IPS DF 19.7 (cell line): ENCODE measurements around the gene LSP1.
"Not testable (repeated sequence)": the region's sequence is repeated elsewhere in the genome, so short reads cannot be mapped to it uniquely, and the experiment has no call there.

Experiments used
- DNase-seq: peaks from one replicate; pipeline ENCODE4 v3.0.0-alpha.2; 2013; ENCODE audit warnings: low read depth, low spot score

Gene LSP1

GRCh38 chr11:1864831-1865665, 12.2 kb downstream of the LSP1 start:
- DNase-seq: no peak

GRCh38 chr11:1866226-1866625, 13.3 kb downstream of the LSP1 start:
- DNase-seq: no peak

DNA sequence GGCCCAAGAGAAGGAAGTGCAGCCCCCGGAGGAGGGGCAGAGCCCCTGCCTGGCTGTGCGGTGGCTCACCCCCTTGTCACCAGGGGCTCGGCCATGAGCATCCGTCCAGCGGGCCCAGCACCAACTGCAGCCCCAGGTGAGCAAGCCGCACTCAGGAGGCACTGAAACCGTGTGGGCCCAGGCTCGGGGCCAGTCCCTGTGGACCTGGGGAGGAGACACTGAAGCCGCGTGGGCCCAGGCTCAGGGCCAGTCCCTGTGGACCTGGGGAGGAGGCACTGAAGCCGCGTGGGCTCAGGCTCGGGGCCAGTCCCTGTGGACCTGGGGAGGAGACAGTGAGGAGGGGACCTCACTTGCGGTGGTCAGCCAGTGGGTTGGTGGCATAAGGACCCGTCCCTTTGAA, 13.9 kb downstream of the LSP1 start:
- DNase-seq: no peak

DNA sequence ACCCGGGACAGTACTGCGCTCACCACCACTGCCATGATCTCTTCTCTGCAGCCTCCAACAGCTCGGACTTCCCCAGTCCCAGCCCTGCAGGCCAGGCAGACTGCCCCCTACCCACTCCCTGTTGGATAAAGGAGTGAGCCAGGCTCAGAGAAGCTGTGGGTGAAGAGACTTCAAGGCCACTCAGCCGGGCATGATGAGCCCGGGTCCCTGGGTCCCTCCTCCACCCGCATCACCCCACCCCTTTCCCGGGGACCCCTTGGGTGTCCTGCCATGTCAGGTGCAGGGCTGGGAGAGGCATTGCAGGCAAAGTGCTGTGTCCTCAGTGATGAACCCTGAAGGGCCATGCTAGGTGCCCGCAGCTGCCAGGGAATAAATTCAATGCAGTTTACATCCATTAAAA, 14.5 kb downstream of the LSP1 start:
- no peak for DNase-seq

GRCh38 chr11:1868056-1868635, 15.3 kb downstream of the LSP1 start:
- no peak for DNase-seq

DNA sequence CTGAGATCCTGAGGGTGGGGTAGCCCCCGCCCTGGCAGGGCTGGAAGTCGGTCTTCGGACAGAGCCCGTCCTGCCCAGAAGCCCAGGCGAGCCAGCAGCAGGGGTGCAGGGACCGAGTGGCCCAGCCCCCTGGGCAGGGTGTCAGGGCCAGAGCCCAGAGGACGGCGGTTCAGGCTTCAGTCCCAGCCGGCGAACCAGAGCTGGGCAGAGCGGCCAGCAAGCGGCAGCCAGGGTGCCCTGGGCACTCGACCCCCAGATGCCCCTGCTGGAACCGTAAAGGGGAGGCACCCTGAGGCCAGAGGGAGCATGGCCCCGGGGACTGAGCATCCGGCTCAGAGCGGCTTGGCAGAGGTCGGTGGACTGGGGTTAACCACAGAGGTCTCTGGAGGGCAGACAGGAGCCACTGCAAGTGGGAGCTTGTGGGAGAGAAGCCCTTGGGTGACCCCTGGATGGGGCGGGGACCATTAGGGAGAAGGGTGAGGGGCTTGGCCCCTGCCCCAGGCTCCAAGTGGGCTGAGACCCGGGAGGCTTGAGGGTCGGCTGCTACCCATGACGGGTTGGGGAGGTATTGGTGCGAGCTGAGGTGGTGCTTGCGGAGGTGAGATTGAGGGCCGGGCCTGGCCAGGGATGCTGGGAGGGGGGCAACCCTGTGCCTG, 15.9 kb downstream of the LSP1 start:
- DNase-seq: no peak

GRCh38 chr11:1869427-1870325, 16.8 kb downstream of the LSP1 start:
- DNase-seq: no peak

- no peak for DNase-seq
Observed at GRCh38 chr11:1870326-1870696, 17.4 kb downstream of the LSP1 start.

- DNase-seq: no peak
Observed at GRCh38 chr11:1870721-1871466, 18.0 kb downstream of the LSP1 start.

- DNase-seq: no peak
Observed at GRCh38 chr11:1871531-1871930, 18.6 kb downstream of the LSP1 start.

DNA sequence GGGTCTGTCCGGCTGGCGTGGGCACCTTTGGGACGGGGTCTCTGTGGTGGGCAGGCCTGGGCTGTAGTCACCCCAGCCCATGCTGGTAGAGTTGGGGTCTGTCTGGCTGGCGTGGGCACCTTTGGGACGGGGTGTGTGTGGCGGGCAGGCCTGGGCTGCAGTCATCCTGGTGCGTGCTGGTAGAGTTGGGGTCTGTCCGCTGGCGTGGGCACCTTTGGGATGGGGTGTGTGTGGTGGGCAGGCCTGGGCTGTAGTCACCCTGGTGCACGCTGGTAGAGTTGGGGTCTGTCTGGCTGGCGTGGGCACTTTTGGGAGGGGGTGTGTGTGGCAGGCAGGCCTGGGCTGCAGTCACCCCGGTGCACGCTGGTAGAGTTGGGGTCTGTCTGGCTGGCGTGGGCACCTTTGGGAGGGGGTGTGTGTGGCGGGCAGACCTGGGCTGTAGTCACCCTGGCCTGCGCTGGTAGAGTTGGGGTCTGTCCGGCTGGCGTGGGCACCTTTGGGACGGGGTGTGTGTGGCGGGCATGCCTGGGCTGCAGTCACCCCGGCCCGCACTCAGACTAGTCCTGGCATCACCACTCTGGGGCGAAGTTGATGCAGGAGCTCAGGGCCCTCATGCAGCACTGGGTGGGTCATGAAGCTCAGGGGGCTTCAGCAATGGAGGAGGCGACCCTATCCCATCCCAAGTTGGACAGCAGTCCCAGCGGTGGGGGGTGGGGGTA, 19.5 kb downstream of the LSP1 start:
- no peak for DNase-seq

GRCh38 chr11:1873048-1873812, 20.3 kb downstream of the LSP1 start:
- no peak for DNase-seq

DNA sequence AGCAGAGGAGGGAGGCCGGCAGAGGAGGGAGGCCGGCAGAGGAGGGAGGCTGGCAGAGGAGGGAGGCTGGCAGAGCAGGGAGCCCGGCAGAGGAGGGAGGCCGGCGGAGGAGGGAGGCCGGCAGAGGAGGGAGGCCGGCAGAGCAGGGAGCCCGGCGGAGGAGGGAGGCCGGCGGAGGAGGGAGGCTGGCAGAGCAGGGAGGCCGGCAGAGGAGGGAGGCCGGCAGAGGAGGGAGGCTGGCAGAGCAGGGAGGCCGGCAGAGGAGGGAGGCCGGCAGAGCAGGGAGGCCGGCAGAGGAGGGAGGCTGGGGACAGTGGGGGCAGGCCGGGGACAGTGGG, 20.9 kb downstream of the LSP1 start:
- not testable (repeated sequence) for DNase-seq

- DNase-seq: not testable (repeated sequence)
Observed at GRCh38 chr11:1874441-1875092, 21.7 kb downstream of the LSP1 start.

DNA sequence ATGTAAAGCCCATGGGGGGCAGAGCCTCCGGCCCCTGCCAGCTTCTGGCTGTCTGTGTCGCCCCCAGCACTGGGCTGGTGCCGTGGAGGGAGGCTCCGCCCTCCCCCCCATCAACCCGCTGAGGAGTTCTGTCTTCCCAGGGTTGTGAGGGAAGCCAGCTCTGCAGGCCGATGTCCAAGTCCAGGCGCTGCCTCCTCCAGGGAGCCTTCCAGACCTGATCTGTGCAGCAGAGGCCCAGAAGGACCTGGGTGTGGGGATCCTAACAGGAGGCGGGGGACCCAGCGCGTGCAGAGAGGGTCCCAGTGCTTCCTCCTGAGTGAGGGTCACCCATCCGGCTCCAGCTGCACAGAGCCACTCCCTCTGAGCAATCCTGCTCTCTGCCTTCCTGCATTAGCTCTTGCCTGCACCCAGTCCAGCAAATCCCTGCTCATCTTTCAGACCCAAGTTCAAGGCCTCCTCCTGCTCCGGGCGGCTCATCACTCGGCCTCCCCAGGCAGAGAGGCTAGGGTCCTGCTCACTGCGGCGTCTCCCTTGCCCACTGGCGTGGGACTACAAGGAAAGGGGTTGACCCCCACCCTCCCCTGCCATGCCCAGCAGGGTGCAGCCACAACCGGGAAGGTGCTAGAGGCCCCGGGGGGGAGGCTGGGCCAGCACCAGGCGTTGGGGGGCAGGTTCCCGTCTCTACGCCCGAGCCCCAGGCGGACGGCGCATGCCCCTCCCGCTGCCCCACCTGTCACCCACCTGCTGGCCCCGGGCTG, 22.4 kb downstream of the LSP1 start:
- no peak for DNase-seq

DNA sequence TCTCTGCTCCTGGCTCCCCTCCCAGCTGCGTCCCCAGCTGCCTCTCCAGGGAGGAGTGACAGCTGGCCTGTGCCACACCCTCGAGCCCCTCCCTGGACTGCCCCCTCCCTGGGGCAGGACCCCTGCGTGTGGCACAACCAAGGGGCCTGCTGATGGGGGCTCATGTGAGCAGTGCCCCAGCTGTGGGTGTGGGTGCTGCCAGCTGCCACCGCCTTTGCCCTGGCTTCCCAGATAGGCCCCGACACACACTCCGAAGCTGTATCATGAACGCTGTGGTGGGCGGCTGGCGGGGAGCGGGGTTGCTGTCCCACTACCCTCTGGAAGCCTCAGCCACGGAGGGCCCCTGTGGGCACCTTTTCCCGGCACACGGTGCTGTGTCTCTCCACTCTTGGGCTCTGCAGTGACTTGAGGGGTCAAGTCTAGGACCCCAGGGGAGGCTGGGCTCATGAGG, 23.0 kb downstream of the LSP1 start:
- not testable (repeated sequence) for DNase-seq

DNA sequence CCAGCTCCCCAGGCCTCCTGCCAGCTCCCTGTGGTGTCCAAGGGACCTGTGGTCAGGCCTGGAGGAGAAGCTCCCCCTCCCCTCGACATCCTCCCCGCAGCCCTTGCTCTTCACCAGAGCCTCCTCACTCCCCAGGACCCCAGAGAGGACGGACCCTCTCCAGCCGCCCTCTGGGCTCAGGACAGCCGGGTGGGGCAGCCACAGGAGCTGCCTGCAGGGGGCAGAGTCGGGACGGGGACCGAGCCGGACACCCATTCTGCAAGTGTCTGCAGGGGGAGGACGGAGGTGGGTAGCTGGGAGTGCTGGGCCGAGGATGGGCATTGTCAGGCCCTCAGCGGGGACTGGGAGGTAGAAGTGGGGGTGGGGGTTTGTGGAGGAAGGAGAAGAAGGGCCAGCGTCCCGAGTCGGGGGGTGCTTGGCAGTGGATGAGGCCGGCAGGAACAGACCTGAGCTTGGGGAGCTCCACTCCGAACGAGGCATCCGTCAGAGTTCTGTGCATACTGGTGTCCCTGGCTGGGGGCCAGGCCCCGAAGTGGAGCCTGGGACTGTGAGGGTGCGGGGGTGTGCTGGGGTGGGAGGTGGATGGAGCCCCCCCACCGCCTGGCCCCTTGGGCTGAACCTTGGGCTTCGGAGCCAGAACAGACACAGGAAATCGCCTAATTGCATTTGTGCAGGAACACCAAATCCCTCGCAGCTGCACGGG, 23.6 kb downstream of the LSP1 start:
- DNase-seq: no peak
